GM23338 (cell line): ENCODE results near the gene SIGLEC12. TPM values are rescaled to one million over a fixed set of nuclear protein-coding genes. Genes with fewer than 3 reads are reported as not detected.

Experiments
- ATAC-seq: fragments of 200-7000 bp; cut with Tn5 transposase; 3 replicates; pipeline ENCODE4 v1.9.1; 2020
- DNase-seq: peaks from one replicate; pipeline ENCODE4 v3.0.0-alpha.2; 2015; ENCODE audit warnings: low spot score
- H2AFZ ChIP-seq: fragments of 200-600 bp; sonication (generic); 2 replicates; pipeline ENCODE4 v1.8.0; 2016; ENCODE audit warnings: antibody characterized with exemption, mild to moderate bottlenecking, moderate library complexity
- H3F3A ChIP-seq: fragments of 200-600 bp; sonication (generic); replicated peaks from 2 replicates; pipeline ENCODE4 v1.8.0; 2017; ENCODE audit warnings: antibody characterized with exemption, mixed run types, low read depth
- H3K27ac ChIP-seq: fragments of 200-600 bp; sonication (generic); 2 replicates; pipeline ENCODE4 v1.6.1; 2016; ENCODE audit warnings: low read depth
- H3K27me3 ChIP-seq: fragments of 200-600 bp; sonication (generic); 2 replicates; pipeline ENCODE4 v1.8.0; 2016; ENCODE audit warnings: mild to moderate bottlenecking, mixed run types, moderate library complexity; ENCODE audit not compliant: insufficient read depth
- H3K36me3 ChIP-seq: fragments of 200-600 bp; sonication (generic); 2 replicates; pipeline ENCODE4 v1.8.0; 2016; ENCODE audit warnings: mild to moderate bottlenecking; ENCODE audit not compliant: insufficient read depth
- H3K4me1 ChIP-seq: fragments of 200-600 bp; sonication (generic); 2 replicates; pipeline ENCODE4 v1.8.0; 2016; ENCODE audit warnings: mild to moderate bottlenecking, moderate library complexity; ENCODE audit not compliant: insufficient read depth
- H3K4me2 ChIP-seq: fragments of 200-600 bp; sonication (generic); 2 replicates; pipeline ENCODE4 v1.7.1; 2017; ENCODE audit warnings: mixed run types
- H3K4me3 ChIP-seq: fragments of 200-600 bp; sonication (generic); 2 replicates; pipeline ENCODE4 v1.6.1; 2016; ENCODE audit warnings: mixed run types
- H3K79me2 ChIP-seq: fragments of 200-600 bp; sonication (generic); replicated peaks from 2 replicates; pipeline ENCODE4 v1.8.0; 2017; ENCODE audit warnings: mild to moderate bottlenecking; ENCODE audit not compliant: insufficient read depth
- H3K9me2 ChIP-seq: fragments of 200-600 bp; sonication (generic); 2 replicates; pipeline ENCODE4 v1.8.0; 2017; ENCODE audit not compliant: insufficient read depth
- H4K20me1 ChIP-seq: fragments of 200-600 bp; sonication (generic); replicated peaks from 2 replicates; pipeline ENCODE4 v1.8.0; 2017; ENCODE audit warnings: mild to moderate bottlenecking; ENCODE audit not compliant: insufficient read depth
- H3K27ac Mint-ChIP-seq: 2 replicates; pipeline ENCODE4 v1.8.0; 2020; ENCODE audit warnings: inconsistent platforms, mild to moderate bottlenecking, moderate library complexity, mixed read lengths
- H3K27me3 Mint-ChIP-seq: 3 replicates; pipeline ENCODE4 v1.8.0; 2022; ENCODE audit warnings: low read depth, mild to moderate bottlenecking, moderate library complexity, mixed read lengths, inconsistent platforms; ENCODE audit not compliant: insufficient read depth, poor library complexity
- H3K36me3 Mint-ChIP-seq: 3 replicates; pipeline ENCODE4 v1.8.0; 2021; ENCODE audit warnings: low read depth, mild to moderate bottlenecking, inconsistent platforms, moderate library complexity, mixed read lengths
- H3K4me1 Mint-ChIP-seq: 3 replicates; pipeline ENCODE4 v1.8.0; 2020; ENCODE audit warnings: mild to moderate bottlenecking, inconsistent platforms, mixed read lengths
- H3K4me3 Mint-ChIP-seq: 3 replicates; pipeline ENCODE4 v1.8.0; 2021; ENCODE audit warnings: moderate library complexity, mild to moderate bottlenecking, inconsistent platforms, mixed read lengths
- H3K9me3 Mint-ChIP-seq: 3 replicates; pipeline ENCODE4 v1.8.0; 2020; ENCODE audit warnings: moderate library complexity, mild to moderate bottlenecking, inconsistent platforms, mixed read lengths
- CREB1 ChIP-seq: fragments of 250-450 bp; sonication (Bioruptor Pico); IDR thresholded peaks from 2 replicates; pipeline ENCODE4 v1.5.0; 2020; ENCODE audit warnings: low read depth, mild to moderate bottlenecking, moderate library complexity
- EZH2 ChIP-seq: fragments of 200-600 bp; sonication (generic); IDR thresholded peaks from one replicate; pipeline ENCODE4 v1.8.0; 2017; ENCODE audit warnings: antibody characterized with exemption, mild to moderate bottlenecking, low read depth; ENCODE audit not compliant: unreplicated experiment
- JUNB ChIP-seq: IDR thresholded peaks from one replicate; pipeline ENCODE4 v1.6.1; 2016; ENCODE audit warnings: antibody characterized with exemption; ENCODE audit not compliant: unreplicated experiment
- NANOG ChIP-seq: IDR thresholded peaks from 2 replicates; pipeline ENCODE4 v1.6.1; 2016; ENCODE audit warnings: antibody characterized with exemption, borderline replicate concordance
- POLR2AphosphoS5 ChIP-seq: IDR thresholded peaks from 2 replicates; pipeline ENCODE4 v1.6.1; 2016; ENCODE audit warnings: antibody characterized with exemption, low read depth
- ZNF114 ChIP-seq: fragments of 250-450 bp; sonication (Bioruptor Pico); IDR thresholded peaks from 2 replicates; pipeline ENCODE4 v1.5.0; 2020; ENCODE audit warnings: mild to moderate bottlenecking, moderate library complexity
- ZNF331 ChIP-seq: fragments of 250-450 bp; sonication (Bioruptor Pico); IDR thresholded peaks from 2 replicates; pipeline ENCODE4 v1.5.0; 2020; ENCODE audit warnings: low read depth, mild to moderate bottlenecking, moderate library complexity
- polyA plus RNA-seq: library from polyadenylated mRNA; unstranded; fragments of >200 nt; fragmentation: Nextera tagmentation; extraction: Ambion mirVana; gene quantifications from 2 replicates; pipeline ENCODE4 v1.2.1, GENCODE V29; 2016
- total RNA-seq: library from RNA; depleted of rRNA; stranded (reverse); fragments of >200 nt; shearing (Covaris generic); gene quantifications from 2 replicates; pipeline ENCODE4 v1.2.3, GENCODE V29; 2014
- TF ChIP-seq, protein P1 (sequence below), 2 experiments: fragments of 200-600 bp in 1 of 2; sonication (generic) in 1 of 2; conservative IDR thresholded peaks; 2 replicates each; pipeline versions ENCODE4 v1.5.1 to v1.6.1; 2016 to 2017; ENCODE audit warnings: antibody characterized with exemption in 2 of 2, low read depth in 2 of 2, mild to moderate bottlenecking in 2 of 2, moderate library complexity in 1 of 2
- TF ChIP-seq, protein P2 (sequence below): IDR thresholded peaks from 2 replicates; pipeline ENCODE4 v1.6.1; 2016; ENCODE audit warnings: antibody characterized with exemption
- TF ChIP-seq, protein P3 (sequence below): fragments of 250-450 bp; sonication (Bioruptor Pico); IDR thresholded peaks from 2 replicates; pipeline ENCODE4 v1.5.0; 2020; ENCODE audit warnings: mild to moderate bottlenecking, moderate library complexity

The SIGLEC12 gene
- total and polyA plus RNA-seq, 2 experiments from 2014 or later = not detected

DNA sequence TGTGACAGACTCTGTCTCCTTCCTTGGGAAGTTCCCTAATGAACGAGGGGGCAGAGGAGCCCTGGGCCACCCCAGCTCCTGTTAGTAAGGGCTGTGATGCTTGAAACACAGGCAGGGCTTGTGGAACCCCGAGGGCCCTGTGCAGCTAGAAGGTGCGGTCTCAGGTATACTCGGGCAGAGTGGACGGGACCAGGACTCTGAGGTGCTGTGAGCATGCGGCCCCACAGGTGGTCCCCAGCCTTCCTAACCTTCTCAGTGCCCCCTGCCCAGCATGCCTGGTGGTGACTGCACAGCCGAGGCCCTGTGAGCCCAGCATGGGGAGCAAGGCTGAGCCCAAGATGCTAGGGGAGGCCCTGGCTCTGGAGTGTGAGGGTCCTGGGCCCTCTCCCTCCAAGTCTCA lies 39.3 kb downstream of the SIGLEC12 start (continued):
- TF ChIP-seq, protein P1, sequence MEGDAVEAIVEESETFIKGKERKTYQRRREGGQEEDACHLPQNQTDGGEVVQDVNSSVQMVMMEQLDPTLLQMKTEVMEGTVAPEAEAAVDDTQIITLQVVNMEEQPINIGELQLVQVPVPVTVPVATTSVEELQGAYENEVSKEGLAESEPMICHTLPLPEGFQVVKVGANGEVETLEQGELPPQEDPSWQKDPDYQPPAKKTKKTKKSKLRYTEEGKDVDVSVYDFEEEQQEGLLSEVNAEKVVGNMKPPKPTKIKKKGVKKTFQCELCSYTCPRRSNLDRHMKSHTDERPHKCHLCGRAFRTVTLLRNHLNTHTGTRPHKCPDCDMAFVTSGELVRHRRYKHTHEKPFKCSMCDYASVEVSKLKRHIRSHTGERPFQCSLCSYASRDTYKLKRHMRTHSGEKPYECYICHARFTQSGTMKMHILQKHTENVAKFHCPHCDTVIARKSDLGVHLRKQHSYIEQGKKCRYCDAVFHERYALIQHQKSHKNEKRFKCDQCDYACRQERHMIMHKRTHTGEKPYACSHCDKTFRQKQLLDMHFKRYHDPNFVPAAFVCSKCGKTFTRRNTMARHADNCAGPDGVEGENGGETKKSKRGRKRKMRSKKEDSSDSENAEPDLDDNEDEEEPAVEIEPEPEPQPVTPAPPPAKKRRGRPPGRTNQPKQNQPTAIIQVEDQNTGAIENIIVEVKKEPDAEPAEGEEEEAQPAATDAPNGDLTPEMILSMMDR (conservative IDR thresholded peaks at IDR 0.05; ENCODE audit: low read depth in 2 of 2) = no peak
- no peak for TF ChIP-seq ZNF114 (CRISPR knock-in tag)
- no peak for TF ChIP-seq NANOG
- TF ChIP-seq JUNB = no peak
- TF ChIP-seq EZH2 = no peak
- TF ChIP-seq CREB1 (CRISPR knock-in tag) = no peak
- TF ChIP-seq, protein P2, sequence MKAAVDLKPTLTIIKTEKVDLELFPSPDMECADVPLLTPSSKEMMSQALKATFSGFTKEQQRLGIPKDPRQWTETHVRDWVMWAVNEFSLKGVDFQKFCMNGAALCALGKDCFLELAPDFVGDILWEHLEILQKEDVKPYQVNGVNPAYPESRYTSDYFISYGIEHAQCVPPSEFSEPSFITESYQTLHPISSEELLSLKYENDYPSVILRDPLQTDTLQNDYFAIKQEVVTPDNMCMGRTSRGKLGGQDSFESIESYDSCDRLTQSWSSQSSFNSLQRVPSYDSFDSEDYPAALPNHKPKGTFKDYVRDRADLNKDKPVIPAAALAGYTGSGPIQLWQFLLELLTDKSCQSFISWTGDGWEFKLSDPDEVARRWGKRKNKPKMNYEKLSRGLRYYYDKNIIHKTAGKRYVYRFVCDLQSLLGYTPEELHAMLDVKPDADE = no peak

DNA sequence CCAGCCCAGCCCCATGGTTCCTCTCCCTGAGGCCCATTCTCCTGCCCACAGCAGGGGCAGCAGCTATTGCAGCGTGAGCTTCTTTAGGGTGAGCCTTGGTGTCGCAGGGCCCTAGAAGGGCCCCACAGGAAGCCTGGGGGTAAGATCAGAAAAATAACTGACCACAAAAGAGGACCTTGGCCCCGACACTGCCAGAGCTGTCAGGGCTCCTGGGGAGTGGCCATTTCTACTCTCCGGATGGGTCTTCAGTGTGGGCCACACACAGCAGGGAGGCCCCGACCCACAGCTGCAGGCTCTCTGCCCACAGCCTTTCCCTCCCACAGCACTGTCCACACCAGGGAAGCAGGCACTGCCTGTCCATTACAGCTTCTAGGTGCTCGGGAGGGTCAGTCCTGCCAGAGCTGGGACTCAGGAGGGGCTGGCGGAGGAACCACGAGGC lies 39.9 kb downstream of the SIGLEC12 start:
- DNase-seq (no peak), ATAC-seq (no peak)
- Histone ChIP-seq H3K79me2 (no peaks in the 10 kb centered on the region), H3K27me3 (peaks cover 22% of the 10 kb centered on the region), H3K9me2 (peaks cover 3% of the 10 kb centered on the region; the same call in 1 of the 2 replicates), H3F3A (no peaks in the 10 kb centered on the region), H3K4me3 (no peak overlapping the region), H3K4me1 (no peaks in the 10 kb centered on the region), H3K27ac (no peak overlapping the region), H3K4me2 (no peak overlapping the region), H2AFZ (no peak overlapping the region; the same call in 1 of the 2 replicates), H3K36me3 (no peaks in the 10 kb centered on the region), H4K20me1 (no peaks in the 10 kb centered on the region)
- H3K27ac Mint-ChIP-seq = no peak overlapping the region
- H3K36me3 Mint-ChIP-seq = no peaks in the 10 kb centered on the region
- H3K4me3 Mint-ChIP-seq = no peak overlapping the region
- H3K4me1 Mint-ChIP-seq = peaks cover 3% of the 10 kb centered on the region; the same call in 2 of the 3 replicates
- H3K9me3 Mint-ChIP-seq = peaks cover 32% of the 10 kb centered on the region
- peaks cover 14% of the 10 kb centered on the region for H3K27me3 Mint-ChIP-seq
- TF ChIP-seq, protein P2 = no peak
- TF ChIP-seq ZNF331 = no peak
- TF ChIP-seq CREB1 (CRISPR knock-in tag) = no peak
- TF ChIP-seq ZNF114 (CRISPR knock-in tag) = no peak
- TF ChIP-seq, protein P3, sequence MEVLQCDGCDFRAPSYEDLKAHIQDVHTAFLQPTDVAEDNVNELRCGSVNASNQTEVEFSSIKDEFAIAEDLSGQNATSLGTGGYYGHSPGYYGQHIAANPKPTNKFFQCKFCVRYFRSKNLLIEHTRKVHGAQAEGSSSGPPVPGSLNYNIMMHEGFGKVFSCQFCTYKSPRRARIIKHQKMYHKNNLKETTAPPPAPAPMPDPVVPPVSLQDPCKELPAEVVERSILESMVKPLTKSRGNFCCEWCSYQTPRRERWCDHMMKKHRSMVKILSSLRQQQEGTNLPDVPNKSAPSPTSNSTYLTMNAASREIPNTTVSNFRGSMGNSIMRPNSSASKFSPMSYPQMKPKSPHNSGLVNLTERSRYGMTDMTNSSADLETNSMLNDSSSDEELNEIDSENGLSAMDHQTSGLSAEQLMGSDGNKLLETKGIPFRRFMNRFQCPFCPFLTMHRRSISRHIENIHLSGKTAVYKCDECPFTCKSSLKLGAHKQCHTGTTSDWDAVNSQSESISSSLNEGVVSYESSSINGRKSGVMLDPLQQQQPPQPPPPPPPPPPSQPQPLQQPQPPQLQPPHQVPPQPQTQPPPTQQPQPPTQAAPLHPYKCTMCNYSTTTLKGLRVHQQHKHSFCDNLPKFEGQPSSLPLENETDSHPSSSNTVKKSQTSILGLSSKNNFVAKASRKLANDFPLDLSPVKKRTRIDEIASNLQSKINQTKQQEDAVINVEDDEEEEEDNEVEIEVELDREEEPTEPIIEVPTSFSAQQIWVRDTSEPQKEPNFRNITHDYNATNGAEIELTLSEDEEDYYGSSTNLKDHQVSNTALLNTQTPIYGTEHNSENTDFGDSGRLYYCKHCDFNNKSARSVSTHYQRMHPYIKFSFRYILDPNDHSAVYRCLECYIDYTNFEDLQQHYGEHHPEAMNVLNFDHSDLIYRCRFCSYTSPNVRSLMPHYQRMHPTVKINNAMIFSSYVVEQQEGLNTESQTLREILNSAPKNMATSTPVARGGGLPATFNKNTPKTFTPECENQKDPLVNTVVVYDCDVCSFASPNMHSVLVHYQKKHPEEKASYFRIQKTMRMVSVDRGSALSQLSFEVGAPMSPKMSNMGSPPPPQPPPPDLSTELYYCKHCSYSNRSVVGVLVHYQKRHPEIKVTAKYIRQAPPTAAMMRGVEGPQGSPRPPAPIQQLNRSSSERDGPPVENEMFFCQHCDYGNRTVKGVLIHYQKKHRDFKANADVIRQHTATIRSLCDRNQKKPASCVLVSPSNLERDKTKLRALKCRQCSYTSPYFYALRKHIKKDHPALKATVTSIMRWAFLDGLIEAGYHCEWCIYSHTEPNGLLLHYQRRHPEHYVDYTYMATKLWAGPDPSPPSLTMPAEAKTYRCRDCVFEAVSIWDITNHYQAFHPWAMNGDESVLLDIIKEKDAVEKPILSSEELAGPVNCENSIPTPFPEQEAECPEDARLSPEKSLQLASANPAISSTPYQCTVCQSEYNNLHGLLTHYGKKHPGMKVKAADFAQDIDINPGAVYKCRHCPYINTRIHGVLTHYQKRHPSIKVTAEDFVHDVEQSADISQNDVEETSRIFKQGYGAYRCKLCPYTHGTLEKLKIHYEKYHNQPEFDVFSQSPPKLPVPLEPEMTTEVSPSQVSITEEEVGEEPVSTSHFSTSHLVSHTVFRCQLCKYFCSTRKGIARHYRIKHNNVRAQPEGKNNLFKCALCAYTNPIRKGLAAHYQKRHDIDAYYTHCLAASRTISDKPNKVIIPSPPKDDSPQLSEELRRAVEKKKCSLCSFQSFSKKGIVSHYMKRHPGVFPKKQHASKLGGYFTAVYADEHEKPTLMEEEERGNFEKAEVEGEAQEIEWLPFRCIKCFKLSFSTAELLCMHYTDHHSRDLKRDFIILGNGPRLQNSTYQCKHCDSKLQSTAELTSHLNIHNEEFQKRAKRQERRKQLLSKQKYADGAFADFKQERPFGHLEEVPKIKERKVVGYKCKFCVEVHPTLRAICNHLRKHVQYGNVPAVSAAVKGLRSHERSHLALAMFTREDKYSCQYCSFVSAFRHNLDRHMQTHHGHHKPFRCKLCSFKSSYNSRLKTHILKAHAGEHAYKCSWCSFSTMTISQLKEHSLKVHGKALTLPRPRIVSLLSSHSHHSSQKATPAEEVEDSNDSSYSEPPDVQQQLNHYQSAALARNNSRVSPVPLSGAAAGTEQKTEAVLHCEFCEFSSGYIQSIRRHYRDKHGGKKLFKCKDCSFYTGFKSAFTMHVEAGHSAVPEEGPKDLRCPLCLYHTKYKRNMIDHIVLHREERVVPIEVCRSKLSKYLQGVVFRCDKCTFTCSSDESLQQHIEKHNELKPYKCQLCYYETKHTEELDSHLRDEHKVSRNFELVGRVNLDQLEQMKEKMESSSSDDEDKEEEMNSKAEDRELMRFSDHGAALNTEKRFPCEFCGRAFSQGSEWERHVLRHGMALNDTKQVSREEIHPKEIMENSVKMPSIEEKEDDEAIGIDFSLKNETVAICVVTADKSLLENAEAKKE (CRISPR knock-in tag) = no peak
- TF ChIP-seq, protein P1 (conservative IDR thresholded peaks at IDR 0.05; ENCODE audit: low read depth in 2 of 2) = no peak
- no peak for TF ChIP-seq POLR2AphosphoS5
